ENCODE data around the gene ZNF761. TPM values are rescaled to one million over a fixed set of nuclear protein-coding genes. Genes with fewer than 3 reads are reported as not detected.
"Not testable (repeated sequence)": the region's sequence is repeated elsewhere in the genome, so short reads cannot be mapped to it uniquely, and the experiment has no call there.

Gene ZNF761
- total and polyA plus RNA-seq, 10 donors: 5.9 to 14.2 (median 10.4) TPM

DNA sequence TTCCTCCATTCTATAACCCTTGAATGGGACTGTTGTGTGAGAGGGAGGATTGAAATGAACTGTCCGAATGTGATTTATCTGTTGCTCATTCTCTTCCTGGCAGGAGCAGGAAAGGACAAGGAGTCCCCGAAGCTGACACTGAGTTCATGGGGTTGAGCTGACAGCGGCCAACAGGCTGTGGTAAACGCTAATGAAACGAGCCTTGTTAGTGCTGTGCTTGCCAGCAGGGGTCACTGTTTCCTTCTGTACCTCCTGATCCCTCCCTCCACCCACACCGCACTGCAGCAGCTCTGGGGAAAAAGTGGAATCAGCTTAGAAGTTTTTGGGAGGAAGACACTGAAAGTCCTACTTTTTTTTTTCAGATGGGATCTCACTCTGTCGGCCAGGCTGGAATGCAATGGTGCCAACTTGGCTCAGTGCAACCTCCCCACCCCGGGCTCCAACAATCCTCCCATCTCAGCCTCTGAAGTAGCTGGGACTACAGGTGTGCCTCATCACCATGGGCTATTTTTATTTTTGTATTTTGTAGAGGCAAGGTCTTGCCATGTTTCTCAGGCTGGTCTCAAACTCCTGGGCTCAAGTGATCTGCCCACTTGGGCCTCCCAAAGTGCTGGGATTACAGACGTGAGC lies 6.7 kb upstream of the ZNF761 start:
- Histone ChIP-seq H3K9me3 (peaks cover 0 to 3% (median 0%) of the 10 kb centered on the region in 8 donors), H3K36me3 (no peaks in the 10 kb centered on the region), H3K4me3 (no peak overlapping the region), H3K27me3 (replicated peaks in 1 of 7) (no peaks in the 10 kb centered on the region), H3K4me1 (peaks cover 0 to 8% (median 0%) of the 10 kb centered on the region in 6 donors), H3K27ac (peak overlapping the region in 2 of 8 donors; percentile 8 to 27)
- TF ChIP-seq POLR2AphosphoS5 (IDR thresholded peaks at IDR 0.05): peak in 1 of 3 donors; percentile 52
- no peak for TF ChIP-seq POLR2A (IDR thresholded peaks at IDR 0.05)
- TF ChIP-seq, protein P1, sequence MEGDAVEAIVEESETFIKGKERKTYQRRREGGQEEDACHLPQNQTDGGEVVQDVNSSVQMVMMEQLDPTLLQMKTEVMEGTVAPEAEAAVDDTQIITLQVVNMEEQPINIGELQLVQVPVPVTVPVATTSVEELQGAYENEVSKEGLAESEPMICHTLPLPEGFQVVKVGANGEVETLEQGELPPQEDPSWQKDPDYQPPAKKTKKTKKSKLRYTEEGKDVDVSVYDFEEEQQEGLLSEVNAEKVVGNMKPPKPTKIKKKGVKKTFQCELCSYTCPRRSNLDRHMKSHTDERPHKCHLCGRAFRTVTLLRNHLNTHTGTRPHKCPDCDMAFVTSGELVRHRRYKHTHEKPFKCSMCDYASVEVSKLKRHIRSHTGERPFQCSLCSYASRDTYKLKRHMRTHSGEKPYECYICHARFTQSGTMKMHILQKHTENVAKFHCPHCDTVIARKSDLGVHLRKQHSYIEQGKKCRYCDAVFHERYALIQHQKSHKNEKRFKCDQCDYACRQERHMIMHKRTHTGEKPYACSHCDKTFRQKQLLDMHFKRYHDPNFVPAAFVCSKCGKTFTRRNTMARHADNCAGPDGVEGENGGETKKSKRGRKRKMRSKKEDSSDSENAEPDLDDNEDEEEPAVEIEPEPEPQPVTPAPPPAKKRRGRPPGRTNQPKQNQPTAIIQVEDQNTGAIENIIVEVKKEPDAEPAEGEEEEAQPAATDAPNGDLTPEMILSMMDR (IDR thresholded peaks at IDR 0.05 in 8 of 11, conservative IDR thresholded peaks at IDR 0.05 in 3 of 11): peak; percentile 55 to 91 (median 80)
- intact Hi-C loops (cut with DNase I; ENCODE audit: low total_unique reads): loop anchor here (10.0 kb wide), 2 partner anchors 90 to 320 kb away; no protein-coding TSS in a partner anchor
- 23 to 29% (median 26%) methylated on average over 9 of the region's 9 CpGs for whole genome bisulfite sequencing, 5 donors
- DNase-seq: peak; percentile 83

DNA sequence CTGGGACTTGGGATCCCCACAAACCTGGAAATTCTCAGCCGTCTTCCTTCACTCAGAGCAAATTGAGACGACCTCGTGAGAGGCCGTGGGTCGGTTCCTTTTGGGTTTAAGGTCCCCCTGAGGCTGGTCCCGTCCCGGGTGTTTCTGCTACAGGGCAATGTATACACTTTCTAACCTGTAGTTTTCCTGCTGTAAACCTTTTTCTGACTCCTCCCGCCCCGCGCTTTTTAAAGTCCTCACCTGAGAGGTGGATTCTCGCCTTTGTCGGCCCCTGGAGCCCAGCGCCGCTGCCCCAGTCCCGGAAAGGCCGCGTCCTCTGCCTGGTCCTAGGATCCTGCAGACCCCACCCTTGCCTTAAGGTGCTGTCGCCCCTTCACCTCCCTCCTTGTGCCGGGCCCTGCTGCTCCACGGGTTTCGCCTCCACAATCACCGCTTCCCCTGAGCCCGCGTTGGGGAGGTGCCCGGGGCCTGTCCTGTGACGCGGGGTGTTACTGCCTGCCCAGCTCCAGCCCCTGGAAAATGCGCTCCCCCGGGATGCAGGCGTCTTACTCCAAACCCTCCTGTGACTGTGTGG lies 391 bp downstream of the ZNF761 start:
- 0 to 2% (median 1%) methylated on average over 20 to 30 of the region's 30 CpGs for WGBS, 5 donors
- intact Hi-C loops (cut with DNase I; ENCODE audit: low total_unique reads): no loop called here
- DNase-seq: peak; percentile 83

DNA sequence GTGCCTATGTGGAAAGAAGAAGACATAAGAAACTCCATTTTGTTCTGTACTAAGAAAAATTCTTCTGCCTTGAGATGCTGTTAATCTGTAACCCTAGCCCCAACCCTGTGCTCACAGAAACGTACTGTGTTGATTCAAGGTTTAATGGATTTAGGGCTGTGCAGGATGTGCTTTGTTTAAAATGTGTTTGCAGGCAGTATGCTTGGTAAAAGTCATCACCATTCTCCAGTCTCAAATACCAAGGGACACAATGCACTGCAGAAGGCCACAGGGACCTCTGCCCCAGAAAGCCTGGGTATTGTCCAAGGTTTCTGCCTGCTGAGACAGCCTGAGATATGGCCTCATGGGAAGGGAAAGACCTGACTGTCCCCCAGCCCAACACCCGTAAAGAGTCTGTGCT lies 12.0 kb downstream of the ZNF761 start:
- WGBS, 5 donors: 91 to 97% (median 92%) methylated on average over 2 of the region's 2 CpGs

More for the DNA sequence above, 391 bp downstream of the ZNF761 start:
- H3K4me3 ChIP-seq: peak overlapping the region; percentile 58 to 89 (median 70)
- no peak for TF ChIP-seq POLR2A (IDR thresholded peaks at IDR 0.05)
- TF ChIP-seq, protein P1 (IDR thresholded peaks at IDR 0.05 in 8 of 11, conservative IDR thresholded peaks at IDR 0.05 in 3 of 11): no peak
- TF ChIP-seq POLR2AphosphoS5 (IDR thresholded peaks at IDR 0.05): no peak
- peaks cover 0 to 22% (median 6%) of the 10 kb centered on the region in 8 donors for H3K9me3 ChIP-seq
- peak overlapping the region in 7 of 8 donors; percentile 5 to 84 (median 77) for H3K27ac ChIP-seq
- peaks cover 0 to 37% (median 11%) of the 10 kb centered on the region in 6 donors for H3K36me3 ChIP-seq
- H3K27me3 ChIP-seq (replicated peaks in 1 of 7): no peaks in the 10 kb centered on the region
- peaks cover 0 to 24% (median 16%) of the 10 kb centered on the region in 6 donors for H3K4me1 ChIP-seq

DNA sequence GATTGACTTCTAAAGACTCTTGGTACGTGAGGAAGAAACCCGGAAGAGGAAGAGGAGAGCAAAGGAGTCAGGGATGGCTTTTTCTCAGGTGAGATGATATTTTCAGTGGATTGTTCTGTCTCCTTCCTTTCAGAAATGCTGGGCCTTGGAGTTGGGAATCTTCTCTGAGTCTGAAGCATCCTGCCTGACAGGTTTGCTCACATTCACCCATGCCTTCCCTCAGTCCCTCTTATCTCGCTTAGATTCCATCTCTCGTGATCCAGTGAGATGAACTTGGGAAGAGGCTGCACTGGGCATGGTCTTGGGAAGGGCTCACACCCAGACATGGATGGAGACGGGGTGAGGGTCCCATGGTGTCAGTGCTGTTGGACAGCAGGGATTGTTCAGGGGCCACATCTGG lies 15.4 kb downstream of the ZNF761 start:
- intact Hi-C loops (cut with DNase I; ENCODE audit: low total_unique reads); H3K4me1 ChIP-seq; H3K27me3 ChIP-seq (replicated peaks in 1 of 7); H3K4me3 ChIP-seq; DNase-seq; H3K27ac ChIP-seq: not testable (repeated sequence)
- 84 to 99% (median 95%) methylated on average over 5 of the region's 5 CpGs for WGBS, 5 donors
- peaks cover 6 to 95% (median 80%) of the 10 kb centered on the region in 8 donors for H3K9me3 ChIP-seq
- peaks cover 0 to 96% (median 74%) of the 10 kb centered on the region in 6 donors for H3K36me3 ChIP-seq

More for the DNA sequence above, 12.0 kb downstream of the ZNF761 start:
- intact Hi-C loops (cut with DNase I; ENCODE audit: low total_unique reads); H3K27ac ChIP-seq; DNase-seq; H3K4me1 ChIP-seq; H3K27me3 ChIP-seq (replicated peaks in 1 of 7); H3K4me3 ChIP-seq: not testable (repeated sequence)
- Histone ChIP-seq H3K36me3 (peaks cover 5 to 97% (median 62%) of the 10 kb centered on the region in 6 donors), H3K9me3 (peaks cover 6 to 98% (median 82%) of the 10 kb centered on the region in 8 donors)

DNA sequence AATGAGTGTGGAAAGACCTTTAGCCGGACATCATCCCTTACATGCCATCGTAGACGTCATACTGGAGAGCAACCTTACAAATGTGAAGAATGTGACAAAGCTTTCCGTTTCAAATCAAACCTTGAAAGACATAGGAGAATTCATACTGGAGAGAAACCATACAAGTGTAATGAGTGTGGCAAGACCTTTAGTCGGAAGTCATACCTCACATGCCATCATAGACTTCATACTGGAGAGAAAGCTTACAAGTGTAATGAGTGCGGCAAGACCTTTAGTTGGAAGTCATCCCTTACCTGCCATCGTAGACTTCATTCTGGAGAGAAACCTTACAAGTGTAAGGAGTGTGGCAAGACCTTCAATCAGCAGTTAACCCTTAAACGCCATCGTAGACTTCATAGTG lies 24.0 kb downstream of the ZNF761 start:
- Histone ChIP-seq H3K4me1 (no peaks in the 10 kb centered on the region), H3K27ac (no peak overlapping the region), H3K4me3 (peak overlapping the region in 1 of 8 donors; percentile 5), H3K27me3 (replicated peaks in 1 of 7) (no peaks in the 10 kb centered on the region), H3K9me3 (peaks cover 5 to 100% (median 96%) of the 10 kb centered on the region in 8 donors), H3K36me3 (peaks cover 8 to 59% (median 49%) of the 10 kb centered on the region in 6 donors)
- no peak for DNase-seq
- intact Hi-C loops (cut with DNase I; ENCODE audit: low total_unique reads): no loop called here
- no peak for TF ChIP-seq POLR2AphosphoS5 (IDR thresholded peaks at IDR 0.05)
- TF ChIP-seq POLR2A (IDR thresholded peaks at IDR 0.05): no peak
- TF ChIP-seq, protein P1 (IDR thresholded peaks at IDR 0.05 in 8 of 11, conservative IDR thresholded peaks at IDR 0.05 in 3 of 11): no peak
- whole genome bisulfite sequencing, 5 donors: 88 to 99% (median 93%) methylated on average over 9 of the region's 9 CpGs

DNA sequence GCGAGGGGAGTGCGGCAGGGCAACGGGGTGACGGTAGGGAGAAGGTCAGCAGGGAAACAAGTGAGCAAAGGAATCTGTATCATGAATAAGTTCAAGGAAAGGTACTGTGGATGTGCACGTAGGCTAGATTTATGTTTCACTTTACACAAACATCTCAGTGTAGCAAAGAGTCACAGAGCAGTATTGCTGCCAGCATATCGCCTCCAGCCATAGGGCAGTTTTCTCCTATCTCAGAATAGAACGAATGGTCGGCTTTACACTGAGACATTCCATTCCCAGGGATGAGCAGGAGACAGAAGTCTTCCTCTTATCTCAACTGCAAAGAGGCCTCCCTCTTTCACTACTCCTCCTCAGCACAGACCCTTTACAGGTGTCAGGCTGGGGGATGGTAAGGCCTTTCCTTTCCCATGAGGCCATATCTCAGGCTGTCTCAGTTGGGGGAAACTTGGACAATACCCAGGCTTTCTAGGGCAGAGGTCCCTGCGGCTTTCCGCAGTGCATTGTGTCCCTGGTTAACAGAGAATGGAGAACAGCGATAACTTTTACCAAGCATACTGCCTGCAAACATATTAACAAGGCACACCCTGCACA lies 28.4 kb downstream of the ZNF761 start:
- H3K27me3 ChIP-seq (replicated peaks in 1 of 7): peaks cover 0 to 19% (median 0%) of the 10 kb centered on the region in 7 donors
- H3K27ac ChIP-seq; H3K4me3 ChIP-seq; intact Hi-C loops (cut with DNase I; ENCODE audit: low total_unique reads); DNase-seq; H3K4me1 ChIP-seq: not testable (repeated sequence)
- peaks cover 5 to 94% (median 72%) of the 10 kb centered on the region in 8 donors for H3K9me3 ChIP-seq
- WGBS, 5 donors: 62 to 83% (median 66%) methylated on average over 10 to 11 of the region's 11 CpGs
- peaks cover 2 to 15% (median 6%) of the 10 kb centered on the region in 6 donors for H3K36me3 ChIP-seq

Data from spleen (tissue), 11 donors.